NOMO-1 treated with DMSO at 0.1 percent for 48 hours (cell line): ENCODE measurements around the gene JMJD1C.

Source experiments
- DNase-seq: peaks from one replicate; lab custom pipeline; 2025; ENCODE audit not compliant: unreplicated experiment; lab: John Stamatoyannopoulos, UW

The JMJD1C gene

GRCh38 chr10:63438506-63439498, 27.0 kb downstream of the JMJD1C start:
- DNase-seq = peak; percentile 66

- peak; percentile 92 for DNase-seq
Measured at GRCh38 chr10:63437116-63437949, 28.4 kb downstream of the JMJD1C start.

GRCh38 chr10:63436225-63436624, 29.6 kb downstream of the JMJD1C start:
- no peak for DNase-seq

- DNase-seq = peak; percentile 59
Measured at GRCh38 chr10:63434866-63435854, 30.6 kb downstream of the JMJD1C start.

- no peak for DNase-seq
Measured at GRCh38 chr10:63431962-63432797, 33.6 kb downstream of the JMJD1C start.

- peak; percentile 64 for DNase-seq
Measured at GRCh38 chr10:63430999-63431356, 34.8 kb downstream of the JMJD1C start.

- no peak for DNase-seq
Measured at GRCh38 chr10:63430091-63430998, 35.4 kb downstream of the JMJD1C start.

GRCh38 chr10:63429281-63429680, 36.5 kb downstream of the JMJD1C start:
- DNase-seq = no peak

GRCh38 chr10:63427013-63427412, 38.8 kb downstream of the JMJD1C start:
- no peak for DNase-seq

GRCh38 chr10:63425512-63425911, 40.3 kb downstream of the JMJD1C start:
- DNase-seq = no peak

- no peak for DNase-seq
Measured at GRCh38 chr10:63424576-63424975, 41.2 kb downstream of the JMJD1C start.

- no peak for DNase-seq
Measured at GRCh38 chr10:63423494-63423893, 42.3 kb downstream of the JMJD1C start.

GRCh38 chr10:63421591-63421990, 44.2 kb downstream of the JMJD1C start:
- peak; percentile 96 for DNase-seq

- no peak for DNase-seq
Measured at GRCh38 chr10:63416376-63416775, 49.4 kb downstream of the JMJD1C start.

GRCh38 chr10:63415640-63416244, 50.0 kb downstream of the JMJD1C start:
- DNase-seq = peak; percentile 68

- no peak for DNase-seq
Measured at GRCh38 chr10:63414481-63415260, 51.1 kb downstream of the JMJD1C start.

GRCh38 chr10:63413429-63413828, 52.3 kb downstream of the JMJD1C start:
- DNase-seq = no peak

GRCh38 chr10:63412304-63412703, 53.5 kb downstream of the JMJD1C start:
- no peak for DNase-seq
